ENCODE data around the gene AKNA. TPM values are rescaled to one million over a fixed set of nuclear protein-coding genes. Genes with fewer than 3 reads are reported as not detected.
A peak's percentile ranks its signal among the peaks of the same experiment; 100 is the strongest.
"Not testable (repeated sequence)": the region's sequence is repeated elsewhere in the genome, so short reads cannot be mapped to it uniquely, and the experiment has no call there.

AKNA gene
- total RNA-seq, 2 donors from 2014 or later, result 7.3 to 11.9 TPM

- ATAC-seq; H3K9me3 ChIP-seq; H3K4me1 ChIP-seq; H3K4me3 ChIP-seq; DNase-seq; intact Hi-C loops (cut with DNase I); H3K36me3 ChIP-seq (replicated peaks in 1 of 2; ENCODE audit: insufficient read depth in 1 of 2, low read depth in 2 of 2); H3K27ac ChIP-seq; H3K27me3 ChIP-seq: not testable (repeated sequence)
- WGBS, 2 donors, result 73 to 77% methylated on average over 7 to 17 of the region's 19 CpGs
Observed at GRCh38 chr9:114331229-114332195, 56.3 kb downstream of the AKNA start.

- intact Hi-C loops (cut with DNase I), result no loop called here
- Histone ChIP-seq H3K27ac (no peak overlapping the region), H3K9me3 (no peaks in the 10 kb centered on the region), H3K36me3 (replicated peaks in 1 of 2; ENCODE audit: insufficient read depth in 1 of 2, low read depth in 2 of 2) (no peaks in the 10 kb centered on the region), H3K27me3 (no peaks in the 10 kb centered on the region), H3K4me1 (no peaks in the 10 kb centered on the region), H3K4me3 (no peak overlapping the region)
- DNase-seq (no peak), ATAC-seq (no peak)
- WGBS, 2 donors, result 69 to 72% methylated on average over 10 of the region's 10 CpGs
- TF ChIP-seq POLR2A (IDR thresholded peaks at IDR 0.05), result no peak
- no peak for TF ChIP-seq CTCF (IDR thresholded peaks at IDR 0.05)
Observed at GRCh38 chr9:114330636-114331035, 57.1 kb downstream of the AKNA start.

- H3K36me3 ChIP-seq (replicated peaks in 1 of 2; ENCODE audit: insufficient read depth in 1 of 2, low read depth in 2 of 2); intact Hi-C loops (cut with DNase I); DNase-seq; H3K4me1 ChIP-seq; H3K27ac ChIP-seq; H3K4me3 ChIP-seq; H3K27me3 ChIP-seq; H3K9me3 ChIP-seq: not testable (repeated sequence)
- peak; percentile 31 for ATAC-seq
- 80% methylated on average over 1 of the region's 10 CpGs; no CpG with 5 or more reads in 1 of the 2 donors for WGBS, 2 donors
Observed at GRCh38 chr9:114329625-114330022, 58.2 kb downstream of the AKNA start, which contains the start of gene ORM2. ORM2 (plus strand) TSS chr9:114329869; CDS start chr9:114329905, 36 bp downstream.

GRCh38 chr9:114328937-114329624, 58.7 kb downstream of the AKNA start:
- intact Hi-C loops (cut with DNase I); H3K4me3 ChIP-seq; H3K4me1 ChIP-seq; H3K36me3 ChIP-seq (replicated peaks in 1 of 2; ENCODE audit: insufficient read depth in 1 of 2, low read depth in 2 of 2); H3K9me3 ChIP-seq; ATAC-seq; H3K27ac ChIP-seq; H3K27me3 ChIP-seq: not testable (repeated sequence)
- DNase-seq, result peak in 1 of 4 donors; percentile 18
- WGBS, 2 donors, result 65 to 68% methylated on average over 10 of the region's 12 CpGs

- H3K9me3 ChIP-seq; intact Hi-C loops (cut with DNase I); H3K36me3 ChIP-seq (replicated peaks in 1 of 2; ENCODE audit: insufficient read depth in 1 of 2, low read depth in 2 of 2); H3K4me3 ChIP-seq; DNase-seq; ATAC-seq; H3K27ac ChIP-seq; H3K27me3 ChIP-seq; H3K4me1 ChIP-seq: not testable (repeated sequence)
- WGBS, 2 donors, result 83 to 87% methylated on average over 9 to 10 of the region's 10 CpGs
Observed at GRCh38 chr9:114328357-114328820, 59.4 kb downstream of the AKNA start.

- Histone ChIP-seq H3K27me3 (no peaks in the 10 kb centered on the region), H3K27ac (no peak overlapping the region), H3K9me3 (no peaks in the 10 kb centered on the region), H3K4me3 (no peak overlapping the region), H3K36me3 (replicated peaks in 1 of 2; ENCODE audit: insufficient read depth in 1 of 2, low read depth in 2 of 2) (no peaks in the 10 kb centered on the region), H3K4me1 (no peaks in the 10 kb centered on the region)
- DNase-seq (no peak), ATAC-seq (no peak)
- 93 to 100% methylated on average over 2 to 8 of the region's 8 CpGs for WGBS, 2 donors
- TF ChIP-seq CTCF (IDR thresholded peaks at IDR 0.05), result no peak
- no peak for TF ChIP-seq POLR2A (IDR thresholded peaks at IDR 0.05)
- intact Hi-C loops (cut with DNase I), result no loop called here
Observed at GRCh38 chr9:114327749-114328148, 60.0 kb downstream of the AKNA start.

GRCh38 chr9:114325684-114326254, 62.0 kb downstream of the AKNA start:
- WGBS, 2 donors, result 65 to 68% methylated on average over 3 of the region's 3 CpGs
- not testable (repeated sequence) for DNase-seq

GRCh38 chr9:114324965-114325364, 62.8 kb downstream of the AKNA start:
- ATAC-seq; DNase-seq; intact Hi-C loops (cut with DNase I); H3K27me3 ChIP-seq; H3K4me3 ChIP-seq; H3K4me1 ChIP-seq; H3K9me3 ChIP-seq; H3K36me3 ChIP-seq (replicated peaks in 1 of 2; ENCODE audit: insufficient read depth in 1 of 2, low read depth in 2 of 2); H3K27ac ChIP-seq: not testable (repeated sequence)
- WGBS, 2 donors, result 86 to 88% methylated on average over 6 to 7 of the region's 9 CpGs

More at GRCh38 chr9:114325684-114326254, 62.0 kb downstream of the AKNA start:
- H3K9me3 ChIP-seq; H3K27me3 ChIP-seq; H3K36me3 ChIP-seq (replicated peaks in 1 of 2; ENCODE audit: insufficient read depth in 1 of 2, low read depth in 2 of 2); H3K4me3 ChIP-seq; H3K27ac ChIP-seq; H3K4me1 ChIP-seq; ATAC-seq; intact Hi-C loops (cut with DNase I): not testable (repeated sequence)
